H9 (cell line): ENCODE measurements around the gene PLD2. TPM values are rescaled to one million over a fixed set of nuclear protein-coding genes. Genes with fewer than 3 reads are reported as not detected.

Experiments used
- DNase-seq: peaks from one replicate; pipeline ENCODE4 v3.0.0-alpha.2; 2017
- H2AFZ ChIP-seq: one replicate; pipeline ENCODE4 v1.6.1; 2013; ENCODE audit warnings: mild to moderate bottlenecking, low read length, control low read depth, moderate library complexity
- H2AK5ac ChIP-seq: 2 replicates; pipeline ENCODE4 v1.6.1; 2013; ENCODE audit warnings: low read length, control low read depth, mixed read lengths; ENCODE audit not compliant: insufficient read length
- H2BK120ac ChIP-seq: one replicate; pipeline ENCODE4 v1.6.1; 2013; ENCODE audit warnings: low read depth, mild to moderate bottlenecking, low read length, control low read depth, inconsistent platforms; ENCODE audit not compliant: poor library complexity, severe bottlenecking
- H2BK12ac ChIP-seq: 2 replicates; pipeline ENCODE4 v1.6.1; 2013; ENCODE audit warnings: low read length, control low read depth, mixed read lengths, low read depth; ENCODE audit not compliant: insufficient read length
- H2BK15ac ChIP-seq: 2 replicates; pipeline ENCODE4 v1.6.1; 2013; ENCODE audit warnings: low read depth, low read length, control low read depth
- H2BK20ac ChIP-seq: one replicate; pipeline ENCODE4 v1.6.1; 2013; ENCODE audit warnings: low read depth, mild to moderate bottlenecking, low read length, control low read depth, inconsistent platforms; ENCODE audit not compliant: poor library complexity, severe bottlenecking
- H2BK5ac ChIP-seq: 2 replicates; pipeline ENCODE4 v1.6.1; 2013; ENCODE audit warnings: low read length, control low read depth, mixed read lengths; ENCODE audit not compliant: insufficient read length
- H3K14ac ChIP-seq: 2 replicates; pipeline ENCODE4 v1.6.1; 2013; ENCODE audit warnings: low read length, control low read depth; ENCODE audit not compliant: insufficient read depth
- H3K18ac ChIP-seq: 2 replicates; pipeline ENCODE4 v1.6.1; 2013; ENCODE audit warnings: low read depth, mild to moderate bottlenecking, mixed read lengths, low read length, control low read depth; ENCODE audit not compliant: insufficient read length
- H3K23ac ChIP-seq: 2 replicates; pipeline ENCODE4 v1.6.1; 2013; ENCODE audit warnings: low read length, control low read depth, mixed read lengths, low read depth; ENCODE audit not compliant: insufficient read length
- H3K23me2 ChIP-seq: 2 replicates; pipeline ENCODE4 v1.6.1; 2013; ENCODE audit warnings: low read depth, mild to moderate bottlenecking, mixed read lengths, low read length, control low read depth; ENCODE audit not compliant: insufficient read length, poor library complexity, severe bottlenecking
- H3K27ac ChIP-seq: 2 replicates; pipeline ENCODE4 v1.5.1; 2013; ENCODE audit warnings: low read length, control low read depth, mixed read lengths, low read depth; ENCODE audit not compliant: insufficient read length
- H3K27me3 ChIP-seq: 2 replicates; pipeline ENCODE4 v1.6.1; 2013; ENCODE audit warnings: low read length, control low read depth, inconsistent platforms; ENCODE audit not compliant: insufficient read depth
- H3K4ac ChIP-seq: 2 replicates; pipeline ENCODE4 v1.6.1; 2013; ENCODE audit warnings: low read depth, mild to moderate bottlenecking, control low read depth, inconsistent platforms, low read length, moderate library complexity
- H3K4me1 ChIP-seq: 2 replicates; pipeline ENCODE4 v1.6.1; 2013; ENCODE audit warnings: low read length, control low read depth, inconsistent platforms; ENCODE audit not compliant: insufficient read depth
- H3K4me2 ChIP-seq: 2 replicates; pipeline ENCODE4 v1.6.1; 2013; ENCODE audit warnings: low read length, control low read depth, mixed read lengths; ENCODE audit not compliant: insufficient read length, insufficient read depth
- H3K56ac ChIP-seq: 2 replicates; pipeline ENCODE4 v1.6.1; 2013; ENCODE audit warnings: low read depth, mild to moderate bottlenecking, mixed read lengths, low read length, control low read depth; ENCODE audit not compliant: insufficient read length
- H3K79me1 ChIP-seq: 2 replicates; pipeline ENCODE4 v1.6.1; 2013; ENCODE audit warnings: low read depth, mild to moderate bottlenecking, moderate library complexity, low read length, control low read depth, inconsistent platforms; ENCODE audit not compliant: insufficient read depth, poor library complexity, severe bottlenecking
- H3K79me2 ChIP-seq: 2 replicates; pipeline ENCODE4 v1.6.1; 2013; ENCODE audit warnings: low read length, control low read depth, inconsistent platforms; ENCODE audit not compliant: insufficient read depth
- H3K9ac ChIP-seq: 2 replicates; pipeline ENCODE4 v1.6.1; 2013; ENCODE audit warnings: low read length, control low read depth, mixed read lengths; ENCODE audit not compliant: insufficient read length; ENCODE audit errors: extremely low read depth
- H3K9me3 ChIP-seq: one replicate; pipeline ENCODE4 v1.6.1; 2013; ENCODE audit warnings: low read depth, low read length, inconsistent platforms; ENCODE audit not compliant: control insufficient read depth
- H3T11ph ChIP-seq: one replicate; pipeline ENCODE4 v1.6.1; 2013; ENCODE audit warnings: mild to moderate bottlenecking, low read length, control low read depth, inconsistent platforms
- H4K20me1 ChIP-seq: one replicate; pipeline ENCODE4 v1.6.1; 2013; ENCODE audit not compliant: control insufficient read depth, insufficient read length, insufficient read depth
- H4K5ac ChIP-seq: 2 replicates; pipeline ENCODE4 v1.6.1; 2013; ENCODE audit warnings: low read depth, mild to moderate bottlenecking, mixed read lengths, low read length, control low read depth; ENCODE audit not compliant: insufficient read length
- H4K8ac ChIP-seq: replicated peaks from 2 replicates; pipeline ENCODE4 v1.6.1; 2013; ENCODE audit warnings: low read length, control low read depth, mixed read lengths, low read depth; ENCODE audit not compliant: insufficient read length
- H4K91ac ChIP-seq: 2 replicates; pipeline ENCODE4 v1.6.1; 2013; ENCODE audit warnings: low read depth, mild to moderate bottlenecking, moderate library complexity, mixed read lengths, low read length, control low read depth; ENCODE audit not compliant: insufficient read length
- H3K27ac Mint-ChIP-seq, 3 experiments: 2 replicates in 2 of 3; 3 replicates in 1 of 3; pipeline ENCODE4 v1.8.0; 2020 to 2021; ENCODE audit warnings: mixed read lengths in 3 of 3, mild to moderate bottlenecking in 1 of 3, moderate library complexity in 1 of 3
- H3K27me3 Mint-ChIP-seq: 2 replicates; pipeline ENCODE4 v1.8.0; 2021; ENCODE audit warnings: low read depth, mild to moderate bottlenecking, moderate library complexity, mixed read lengths
- H3K36me3 Mint-ChIP-seq, 3 experiments: 2 replicates in 2 of 3; 3 replicates in 1 of 3; pipeline ENCODE4 v1.8.0; 2020 to 2021; ENCODE audit warnings: low read depth in 3 of 3, mixed read lengths in 3 of 3; ENCODE audit not compliant: insufficient read depth in 1 of 3
- H3K4me1 Mint-ChIP-seq, 2 experiments: 2 replicates each; pipeline ENCODE4 v1.8.0; 2020; ENCODE audit warnings: mixed read lengths in 2 of 2
- H3K4me3 Mint-ChIP-seq, 2 experiments: 2 replicates in 1 of 2; 3 replicates in 1 of 2; pipeline ENCODE4 v1.8.0; 2020 to 2021; ENCODE audit warnings: mild to moderate bottlenecking in 2 of 2, mixed read lengths in 2 of 2, moderate library complexity in 1 of 2
- H3K9me3 Mint-ChIP-seq, 2 experiments: 2 replicates in 1 of 2; 3 replicates in 1 of 2; pipeline ENCODE4 v1.8.0; 2020; ENCODE audit warnings: mild to moderate bottlenecking in 2 of 2, mixed read lengths in 2 of 2, moderate library complexity in 1 of 2
- WGBS: extraction: QIAGEN DNeasy Blood & Tissue Kit; methylation state at CpG from one replicate; pipeline ENCODE4 v1.1.7; 2013; ENCODE audit warnings: missing lambda C conversion rate, low lambda C conversion rate, mixed read lengths; ENCODE audit not compliant: insufficient read length; ENCODE audit errors: extremely low coverage; 5-methylcytosine and 5-hydroxymethylcytosine counted together
- total RNA-seq: library from RNA; stranded (reverse); gene quantifications from 2 replicates; pipeline ENCODE4 v1.2.1, GENCODE V29; 2021
- TF ChIP-seq, protein P1 (sequence below): fragments of 200-600 bp; sonication (generic); conservative IDR thresholded peaks from 3 replicates; pipeline ENCODE4 v1.8.0; 2021; ENCODE audit warnings: antibody characterized with exemption, mild to moderate bottlenecking

Gene PLD2
- total RNA-seq, 1 experiment from 2014 or later: 63.3 TPM

DNA sequence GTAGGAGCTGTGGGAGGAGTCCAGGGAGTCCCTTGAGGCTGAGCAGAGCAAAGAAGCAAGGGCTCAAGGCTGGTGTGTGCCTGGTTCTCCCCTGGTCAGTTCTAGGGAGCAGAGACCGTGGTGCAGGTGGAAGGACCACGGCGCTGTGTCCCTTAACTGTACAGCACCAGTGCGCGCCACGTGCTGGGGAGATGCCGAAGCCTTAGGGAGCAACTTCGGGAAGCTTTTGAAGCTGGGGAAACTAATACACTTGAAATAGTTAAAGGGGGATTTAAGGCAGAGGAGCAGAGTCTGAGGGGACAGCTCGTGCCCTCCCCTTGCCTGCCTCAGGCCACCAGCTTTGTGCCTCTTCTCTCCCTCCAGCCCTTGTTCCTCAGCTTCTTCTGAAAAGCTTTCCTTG, 53.7 kb downstream of the PLD2 start:
- Histone ChIP-seq H3T11ph (no peak overlapping the region), H3K27me3 (no peaks in the 10 kb centered on the region), H2BK20ac (no peak overlapping the region), H2AFZ (no peak overlapping the region), H2BK5ac (no peak overlapping the region), H2BK15ac (no peak overlapping the region), H3K4me1 (peaks cover 17% of the 10 kb centered on the region; the same call in 1 of the 2 replicates), H3K79me2 (no peaks in the 10 kb centered on the region), H3K56ac (no peak overlapping the region), H4K20me1 (no peaks in the 10 kb centered on the region), H4K91ac (no peak overlapping the region), H2BK120ac (no peak overlapping the region), H3K18ac (no peak overlapping the region), H3K79me1 (no peaks in the 10 kb centered on the region), H3K23ac (no peak overlapping the region), H3K9ac (no peak overlapping the region), H4K5ac (no peak overlapping the region), H2BK12ac (no peak overlapping the region), H3K27ac (no peak overlapping the region), H3K4me2 (peak overlapping the region; percentile 43), H3K9me3 (no peaks in the 10 kb centered on the region), H3K14ac (0 out of 2 replicates have a peak overlapping the region, but pooled peaks have one; percentile 31), H3K23me2 (no peaks in the 10 kb centered on the region), H4K8ac (no peak overlapping the region), H2AK5ac (no peak overlapping the region), H3K4ac (no peak overlapping the region)
- H3K27ac Mint-ChIP-seq: peak overlapping the region in 1 of 3 experiments; percentile 78; a peak in 2 of 7 replicates
- no peaks in the 10 kb centered on the region for H3K9me3 Mint-ChIP-seq
- peak overlapping the region in 1 of 2 experiments; percentile 58; a peak in 2 of 5 replicates for H3K4me3 Mint-ChIP-seq
- TF ChIP-seq, protein P1, sequence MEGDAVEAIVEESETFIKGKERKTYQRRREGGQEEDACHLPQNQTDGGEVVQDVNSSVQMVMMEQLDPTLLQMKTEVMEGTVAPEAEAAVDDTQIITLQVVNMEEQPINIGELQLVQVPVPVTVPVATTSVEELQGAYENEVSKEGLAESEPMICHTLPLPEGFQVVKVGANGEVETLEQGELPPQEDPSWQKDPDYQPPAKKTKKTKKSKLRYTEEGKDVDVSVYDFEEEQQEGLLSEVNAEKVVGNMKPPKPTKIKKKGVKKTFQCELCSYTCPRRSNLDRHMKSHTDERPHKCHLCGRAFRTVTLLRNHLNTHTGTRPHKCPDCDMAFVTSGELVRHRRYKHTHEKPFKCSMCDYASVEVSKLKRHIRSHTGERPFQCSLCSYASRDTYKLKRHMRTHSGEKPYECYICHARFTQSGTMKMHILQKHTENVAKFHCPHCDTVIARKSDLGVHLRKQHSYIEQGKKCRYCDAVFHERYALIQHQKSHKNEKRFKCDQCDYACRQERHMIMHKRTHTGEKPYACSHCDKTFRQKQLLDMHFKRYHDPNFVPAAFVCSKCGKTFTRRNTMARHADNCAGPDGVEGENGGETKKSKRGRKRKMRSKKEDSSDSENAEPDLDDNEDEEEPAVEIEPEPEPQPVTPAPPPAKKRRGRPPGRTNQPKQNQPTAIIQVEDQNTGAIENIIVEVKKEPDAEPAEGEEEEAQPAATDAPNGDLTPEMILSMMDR: no peak
- H3K4me1 Mint-ChIP-seq: peaks cover 46 to 48% of the 10 kb centered on the region in 2 experiments
- WGBS: no CpG with 5 or more reads among the region's 9 CpGs
- no peaks in the 10 kb centered on the region for H3K27me3 Mint-ChIP-seq
- peaks cover 0 to 9% (median 0%) of the 10 kb centered on the region in 3 experiments; a peak in 4 of 7 replicates for H3K36me3 Mint-ChIP-seq
- no peak for DNase-seq
